Hypothalamus (tissue), 51 donors: ENCODE measurements around the gene CYB5R3.

Experiments
- DNase-seq, 51 donors: peaks; one replicate each; lab custom pipeline; 2025; lab: John Stamatoyannopoulos, UW

CYB5R3 gene

DNA sequence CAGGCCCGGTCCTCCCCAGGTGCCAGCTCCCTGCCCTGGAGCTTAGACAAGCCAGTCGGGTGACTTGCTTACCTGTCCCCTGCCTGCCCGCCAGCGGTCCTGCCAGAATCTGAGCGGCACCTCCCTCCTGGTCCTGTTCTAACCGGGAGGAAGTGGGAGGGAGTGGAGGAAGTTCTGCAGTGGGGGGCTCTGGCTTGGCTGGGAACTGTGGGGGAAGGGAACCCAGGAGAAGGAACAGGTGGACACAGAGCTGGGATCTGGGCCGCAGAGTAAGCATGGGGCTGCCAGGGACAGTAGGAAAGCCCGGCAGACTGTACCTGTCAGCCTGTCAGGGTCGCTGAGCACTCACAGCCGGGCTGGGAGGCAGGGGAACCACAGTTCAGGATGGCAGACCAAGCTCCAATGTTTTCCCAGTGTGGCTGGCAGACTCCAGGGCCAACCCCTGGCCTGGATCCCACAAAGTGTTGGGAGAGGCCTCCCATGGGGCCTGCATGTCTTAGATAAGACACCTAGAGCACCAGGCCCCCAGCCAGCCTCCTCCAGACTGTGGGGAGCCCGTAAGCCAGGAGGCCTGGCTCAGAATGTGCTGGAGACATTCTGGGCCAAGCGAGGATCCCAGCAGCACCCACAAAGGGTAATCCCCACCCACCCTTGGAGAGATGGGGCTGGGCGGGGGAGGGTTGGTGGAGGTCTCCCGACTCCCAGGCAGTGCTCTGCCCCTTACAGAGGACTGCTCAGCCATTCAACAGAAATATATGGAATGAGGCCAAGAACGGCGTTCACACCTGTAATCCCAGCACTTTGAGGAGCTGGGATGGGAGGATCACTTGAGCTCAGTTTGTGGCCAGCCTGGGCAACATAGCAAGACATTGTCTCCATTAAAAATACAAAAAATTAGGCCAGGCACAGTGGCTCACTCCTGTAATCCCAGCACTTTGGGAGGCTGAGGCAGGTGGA, 2.3 kb downstream of the CYB5R3 start:
- no peak for DNase-seq

DNA sequence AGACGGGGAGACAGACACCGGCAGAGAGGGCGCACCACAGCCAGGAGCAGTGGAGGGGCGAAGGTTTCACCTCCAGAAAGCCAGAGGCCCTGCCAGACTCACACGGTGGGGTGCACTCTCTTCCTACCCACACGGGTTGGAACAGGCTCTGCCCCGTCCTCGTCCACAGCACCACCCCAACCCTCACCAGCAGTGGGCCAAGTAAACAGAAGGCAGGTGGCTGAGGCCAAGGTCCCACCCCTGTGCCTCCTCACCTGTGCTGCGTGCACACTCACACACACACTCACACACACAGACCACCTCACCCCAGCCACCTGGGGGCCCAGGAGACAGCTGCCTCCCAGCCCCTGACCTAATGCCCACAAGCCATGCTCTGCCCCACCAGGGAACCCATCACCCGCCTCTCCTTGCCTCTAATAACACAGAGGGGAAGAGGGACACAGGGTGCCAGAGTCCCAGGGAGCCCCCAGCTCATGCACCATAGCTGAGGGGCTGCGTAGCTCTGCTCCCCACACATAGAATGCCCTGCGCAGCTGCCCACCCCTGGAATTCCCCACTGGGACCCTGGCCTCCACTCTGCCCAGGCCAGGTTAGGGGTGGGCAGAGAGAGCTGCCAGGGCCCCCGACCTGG, 3.1 kb downstream of the CYB5R3 start:
- DNase-seq = no peak

DNA sequence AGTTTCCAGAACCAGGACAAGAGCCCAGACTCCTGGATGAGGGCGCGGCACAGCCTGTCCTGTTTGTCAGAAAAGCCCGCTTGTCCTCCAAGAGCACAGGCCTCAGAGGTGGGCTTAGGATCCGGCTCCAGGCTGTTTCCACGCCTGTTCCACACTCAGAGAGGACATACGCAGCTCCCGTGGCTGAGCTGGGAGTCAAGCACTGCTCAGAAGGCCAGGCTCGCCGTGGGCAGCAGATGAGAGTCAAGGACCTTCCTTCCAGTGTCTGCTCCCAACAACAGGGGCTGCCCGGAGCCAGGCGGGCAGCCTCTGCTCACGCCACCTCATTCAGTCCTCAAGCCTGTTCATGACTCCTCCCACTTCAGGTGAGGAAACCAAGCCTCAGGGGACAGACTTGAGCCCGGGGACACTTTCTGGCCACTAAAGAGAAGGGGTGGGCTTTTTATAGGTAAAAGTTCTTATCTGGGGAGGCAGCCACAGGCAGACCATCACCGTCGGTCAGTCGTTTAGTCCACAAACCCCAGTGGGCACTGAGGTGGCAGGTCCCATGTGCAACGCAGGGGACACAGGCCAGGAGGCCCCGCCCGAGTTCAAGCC, 3.8 kb downstream of the CYB5R3 start:
- peak in 6 of 51 donors; percentile 6 to 42 (median 16) for DNase-seq

DNA sequence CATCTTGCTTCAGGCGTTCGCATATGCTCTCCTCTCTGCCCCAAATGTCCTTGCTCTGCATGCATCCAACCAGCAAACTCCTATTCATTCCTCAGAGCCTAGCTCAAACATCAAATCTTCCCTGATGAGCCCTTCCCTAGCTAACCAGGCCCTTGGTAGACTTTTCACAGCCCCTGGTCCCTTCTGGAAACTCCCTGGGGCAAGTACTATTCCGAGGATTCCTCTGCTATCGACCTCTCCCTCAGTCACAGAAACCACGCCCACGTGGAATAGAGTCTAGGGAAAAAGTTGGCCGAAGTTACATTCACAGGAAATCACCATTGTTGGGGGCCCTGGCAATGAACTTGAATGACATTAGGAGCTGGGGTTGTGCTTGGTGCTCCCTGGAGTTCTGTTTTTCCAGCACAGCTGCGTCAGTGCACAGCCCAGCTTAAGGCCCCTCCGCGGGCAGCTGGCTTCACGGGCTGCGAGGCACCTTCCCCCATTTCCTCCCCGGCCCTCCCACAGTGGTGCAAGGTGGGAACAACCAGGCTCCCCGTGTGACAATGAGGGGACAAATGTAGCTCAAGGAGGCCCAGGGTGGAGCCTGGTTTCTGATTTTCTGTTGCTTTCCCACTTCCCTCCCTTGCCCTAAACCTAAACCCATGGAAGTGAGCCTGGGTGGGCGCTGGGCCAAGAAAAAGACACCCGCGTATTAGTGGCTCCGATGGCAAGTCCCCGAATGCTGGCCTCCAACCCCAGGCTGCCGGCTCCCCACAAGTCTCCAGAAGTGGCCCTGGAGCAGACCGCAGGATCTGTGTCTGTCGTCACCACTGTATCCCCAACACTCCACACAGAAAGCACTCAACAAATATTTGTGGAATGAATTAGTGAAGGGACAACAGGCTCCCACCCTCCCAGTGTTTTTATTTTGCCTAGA, 4.5 kb downstream of the CYB5R3 start:
- peak in 9 of 51 donors; percentile 14 to 52 (median 29) for DNase-seq

DNA sequence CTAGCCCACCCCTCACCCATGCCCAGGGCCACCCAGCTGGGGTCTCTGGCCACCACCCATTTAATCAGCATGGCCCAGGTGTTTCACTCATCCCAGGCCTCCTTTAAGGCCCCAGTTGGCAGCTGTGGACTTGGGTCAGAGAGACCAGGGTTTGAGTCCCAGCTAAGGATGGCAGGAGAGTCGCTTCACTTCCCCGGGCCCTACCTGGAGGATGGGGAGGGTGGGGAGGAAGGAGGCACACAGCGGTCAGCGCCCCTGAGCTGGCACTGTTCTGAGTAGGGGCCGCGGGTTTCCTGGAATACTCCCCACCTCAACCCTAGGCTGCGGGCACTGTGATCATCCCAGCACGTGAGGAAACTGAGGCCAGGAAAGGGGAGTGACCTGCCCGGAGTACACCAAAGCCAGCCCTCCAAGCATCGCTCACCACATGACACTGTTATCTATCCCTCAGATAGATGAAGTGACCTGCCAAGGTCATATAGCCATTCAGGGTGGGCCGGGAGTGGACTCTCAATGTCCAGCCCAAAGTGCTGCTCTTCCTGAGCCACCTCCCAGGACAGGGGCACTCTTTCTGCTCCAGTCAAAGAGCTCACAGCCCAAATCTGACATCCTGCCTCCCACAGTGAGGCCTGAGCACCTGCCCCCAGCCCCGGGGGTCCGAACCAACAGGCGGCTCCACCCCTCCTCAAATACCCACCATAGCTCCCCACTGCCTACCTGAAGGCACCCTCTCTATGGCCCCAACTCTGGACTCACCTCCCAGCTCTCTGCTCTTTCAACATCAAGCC, 5.4 kb downstream of the CYB5R3 start:
- no peak for DNase-seq

DNA sequence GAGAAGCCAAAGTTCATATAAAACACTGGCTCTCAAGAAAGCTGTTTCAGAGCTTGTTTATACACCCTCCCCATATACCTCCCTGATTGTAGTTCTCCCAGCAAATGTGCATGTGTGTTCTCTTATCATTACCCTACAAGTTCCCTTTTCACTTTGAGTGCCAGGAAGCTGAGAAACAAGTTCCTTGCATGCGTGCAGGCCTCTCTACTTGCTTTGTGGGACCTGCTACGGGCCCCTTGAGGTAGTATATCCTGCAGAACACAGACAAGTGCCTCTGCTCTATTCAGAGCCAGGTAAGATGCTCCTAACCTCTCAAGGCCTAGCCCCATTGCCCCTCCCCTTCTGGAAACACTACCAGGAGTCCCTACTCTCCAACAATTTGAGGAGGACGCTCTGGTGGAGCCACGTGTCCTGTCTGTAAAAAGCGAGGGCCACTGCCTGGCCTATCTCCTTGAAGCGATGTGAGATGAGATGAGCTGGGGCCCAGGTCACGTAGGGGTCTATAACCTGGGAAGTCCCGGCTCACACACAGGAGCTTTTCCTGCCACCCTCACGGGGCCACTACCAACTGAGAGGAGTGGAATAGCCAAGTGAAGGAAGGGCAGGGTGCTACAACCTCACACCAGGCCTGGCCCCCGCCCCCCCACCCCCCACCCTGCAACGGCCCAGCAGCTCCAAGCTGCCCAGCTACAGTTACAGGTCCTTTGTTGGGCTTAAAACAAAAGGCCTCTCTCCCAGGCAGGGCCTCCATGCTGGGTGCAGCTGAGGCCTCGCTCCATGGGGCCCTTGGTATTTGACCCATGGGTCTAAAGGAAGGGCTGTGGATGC, 6.2 kb downstream of the CYB5R3 start:
- peak in 1 of 51 donors; percentile 19 for DNase-seq

DNA sequence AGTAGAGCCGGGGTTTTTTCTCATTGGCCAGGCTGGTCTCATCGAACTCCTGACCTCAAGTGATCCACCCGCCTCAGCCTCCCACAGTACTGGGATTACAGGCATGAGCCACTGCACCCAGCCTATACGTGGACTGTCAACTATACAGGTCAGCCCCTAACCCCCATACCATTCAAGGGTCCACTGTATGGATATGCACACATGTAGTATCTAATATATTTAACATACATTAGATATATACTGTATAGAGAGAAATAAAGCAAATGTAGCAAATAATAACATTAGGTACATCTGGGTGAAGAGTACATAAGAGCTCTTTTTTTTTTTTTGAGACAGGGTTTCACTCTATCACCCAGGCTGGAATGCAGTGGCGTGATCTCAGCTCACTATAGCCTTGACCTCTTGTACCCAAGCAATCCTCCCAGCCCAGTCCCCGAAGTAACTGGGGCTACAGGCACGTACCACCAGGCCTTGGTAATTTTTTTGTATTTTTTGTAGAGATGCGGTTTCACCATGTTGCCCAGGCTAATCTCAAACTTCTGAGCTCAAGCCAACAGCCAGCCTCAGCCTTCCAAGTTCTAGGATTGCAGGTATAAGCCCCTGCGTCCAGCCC, 7.3 kb downstream of the CYB5R3 start:
- DNase-seq = no peak

DNA sequence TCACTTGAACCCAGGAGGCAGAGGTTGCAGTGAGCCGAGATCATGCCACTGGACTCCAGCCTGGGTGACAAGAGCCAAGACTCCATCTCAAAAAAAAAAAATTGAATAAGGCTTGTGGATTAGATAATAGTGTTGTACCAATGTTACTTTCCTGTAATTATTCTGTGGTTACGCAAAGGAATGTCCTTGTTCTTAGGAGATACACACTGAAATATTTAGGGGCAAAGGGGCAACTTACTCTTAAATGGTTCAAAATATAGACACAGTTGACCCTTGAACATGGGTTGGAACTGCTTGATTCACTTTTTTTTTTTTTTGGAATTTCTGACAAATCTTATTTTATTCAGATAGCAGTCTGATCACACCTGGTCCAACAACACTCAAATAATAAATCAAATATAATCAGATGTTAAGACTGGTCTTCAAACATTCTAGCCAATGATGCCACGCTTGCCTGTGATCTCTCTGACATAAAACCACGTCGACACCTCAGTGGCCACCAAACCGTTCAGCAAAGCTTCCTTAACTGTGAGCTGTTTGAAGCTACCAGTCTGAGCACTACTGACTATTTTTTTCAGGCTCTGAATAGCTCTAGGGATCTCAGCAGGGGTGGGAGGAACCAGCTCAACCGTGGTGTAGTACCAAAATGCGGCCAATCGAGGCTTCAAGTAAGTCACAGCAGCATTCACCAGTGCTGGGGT, 9.5 kb downstream of the CYB5R3 start:
- no peak for DNase-seq

DNA sequence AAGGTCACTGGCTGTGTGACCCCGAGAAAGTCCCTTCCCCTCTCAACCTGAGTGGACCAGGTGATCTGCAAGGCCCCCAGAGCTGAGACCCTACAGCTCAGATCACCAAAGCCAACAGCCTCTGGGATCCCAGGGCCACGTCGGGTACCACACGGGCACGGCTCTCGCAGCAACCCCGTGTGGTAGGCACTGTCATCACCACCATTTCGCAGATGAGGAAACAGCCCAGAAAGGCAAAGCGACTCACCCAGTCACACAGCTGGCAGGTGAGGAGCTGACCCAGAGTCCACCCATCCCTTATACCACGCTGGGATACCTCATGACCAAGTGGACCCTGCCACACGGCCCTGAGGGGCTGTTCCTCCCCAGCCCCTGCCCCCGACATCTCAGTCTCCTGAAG, 11.6 kb downstream of the CYB5R3 start:
- no peak for DNase-seq

DNA sequence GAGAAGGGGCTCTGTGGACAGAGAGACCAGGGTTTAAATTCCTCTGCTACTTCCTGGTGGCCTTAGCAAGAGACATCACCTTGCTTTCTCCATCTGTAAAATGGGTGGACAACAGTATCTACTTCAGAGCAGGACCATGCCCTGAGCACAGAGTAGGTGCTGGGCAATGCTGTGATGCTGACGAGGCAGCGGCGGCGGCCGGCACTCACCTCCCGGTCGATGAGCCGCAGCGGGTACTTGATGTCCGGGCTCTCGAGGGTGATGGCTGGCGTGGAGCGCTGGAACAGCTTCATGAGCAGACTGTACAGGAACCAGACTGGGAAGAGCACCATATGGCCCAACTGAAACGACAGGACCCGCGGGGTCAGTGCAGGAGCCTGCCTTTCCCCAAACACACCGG, 12.7 kb downstream of the CYB5R3 start:
- DNase-seq = no peak

DNA sequence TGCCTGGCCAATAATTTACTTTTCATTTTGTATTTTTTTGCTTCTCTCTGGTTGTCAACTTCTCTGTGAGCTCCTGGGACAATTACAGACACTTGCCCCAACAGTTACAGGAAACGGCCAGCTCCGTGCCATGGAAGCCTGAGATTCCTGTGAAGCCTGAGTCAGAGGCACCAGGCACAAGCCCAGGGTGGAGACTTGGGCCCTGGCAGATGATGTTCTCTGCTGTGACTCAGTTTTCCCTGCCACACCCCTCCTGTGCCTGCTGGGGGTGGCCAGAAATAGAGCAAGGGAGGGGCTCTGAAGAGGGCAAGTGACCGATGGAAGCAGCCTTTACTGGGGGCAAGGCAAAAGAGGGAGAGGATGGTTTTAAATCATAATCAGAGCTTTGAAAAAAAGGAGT, 13.7 kb downstream of the CYB5R3 start:
- peak in 2 of 51 donors; percentile 35 to 45 for DNase-seq

DNA sequence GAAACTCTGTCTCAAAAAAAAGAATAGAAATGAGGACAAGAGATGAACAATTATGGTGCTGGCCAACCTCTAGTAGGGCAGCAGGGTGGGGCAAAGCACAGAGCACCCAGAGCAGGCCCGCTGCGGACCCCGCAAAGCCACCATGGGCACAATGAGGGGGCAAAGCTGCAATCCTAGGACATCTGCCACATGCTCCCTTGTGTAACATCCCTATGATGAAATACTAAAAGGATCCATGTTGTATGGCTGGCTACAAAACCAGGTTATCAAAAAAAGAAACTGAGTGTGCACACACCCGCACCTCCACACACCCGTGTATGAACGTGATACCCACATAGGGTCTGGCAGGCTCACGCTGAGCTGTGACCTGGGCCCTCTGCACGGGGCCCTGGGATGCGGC, 16.2 kb downstream of the CYB5R3 start:
- DNase-seq = no peak

DNA sequence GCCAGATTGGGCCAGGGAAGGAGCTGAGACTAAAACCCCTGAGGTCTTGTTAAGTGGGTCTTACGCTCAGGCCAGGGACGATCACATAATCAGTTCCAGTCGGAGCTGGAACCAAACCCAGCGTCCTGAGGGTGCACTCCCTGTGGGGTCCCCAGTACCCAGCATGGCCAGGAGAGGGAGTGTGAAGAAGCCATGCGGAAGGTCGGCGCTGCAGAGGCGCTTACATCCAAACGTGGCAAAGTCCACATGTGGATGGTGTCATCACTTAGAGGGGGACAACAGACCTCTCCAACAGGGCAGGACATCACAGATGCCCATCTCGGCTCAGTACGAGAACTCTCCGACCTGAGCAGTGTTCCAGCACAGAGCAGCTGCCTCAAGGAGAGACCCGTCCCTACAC, 17.1 kb downstream of the CYB5R3 start:
- DNase-seq = no peak

DNA sequence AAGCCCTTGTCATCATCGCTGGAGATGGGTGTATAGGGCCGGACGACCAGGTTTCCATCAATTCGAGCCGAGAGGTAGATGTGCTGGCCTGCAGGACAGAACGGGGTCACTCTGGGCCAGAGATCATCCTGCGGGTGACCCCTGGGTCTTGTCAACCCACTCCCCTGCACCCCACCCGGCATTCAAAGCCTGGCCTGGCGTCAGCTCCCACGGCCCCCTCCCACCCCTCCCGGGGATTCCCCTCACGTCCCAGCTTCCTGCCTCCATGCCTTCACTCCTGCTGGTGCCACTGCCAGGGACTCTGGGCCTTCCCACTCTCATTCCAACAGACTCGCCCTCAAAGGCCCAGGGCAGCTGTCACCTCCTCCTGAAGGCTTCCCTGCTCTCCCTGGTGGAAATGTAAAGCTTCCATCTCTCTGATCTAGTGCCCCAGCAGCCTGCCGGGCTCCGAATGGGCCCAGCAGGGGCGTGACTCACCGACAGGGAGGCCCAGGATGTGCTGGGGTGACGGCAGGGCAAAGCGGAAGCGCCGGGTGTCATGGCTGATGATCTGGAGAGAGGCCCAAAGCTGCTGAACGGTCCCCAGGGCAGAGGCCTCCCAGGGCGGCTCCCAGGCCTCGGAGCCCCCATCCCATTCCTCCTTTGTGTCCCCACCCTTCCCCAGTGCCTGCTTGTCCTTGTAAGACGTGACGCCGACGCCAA, 18.1 kb downstream of the CYB5R3 start:
- DNase-seq = no peak

DNA sequence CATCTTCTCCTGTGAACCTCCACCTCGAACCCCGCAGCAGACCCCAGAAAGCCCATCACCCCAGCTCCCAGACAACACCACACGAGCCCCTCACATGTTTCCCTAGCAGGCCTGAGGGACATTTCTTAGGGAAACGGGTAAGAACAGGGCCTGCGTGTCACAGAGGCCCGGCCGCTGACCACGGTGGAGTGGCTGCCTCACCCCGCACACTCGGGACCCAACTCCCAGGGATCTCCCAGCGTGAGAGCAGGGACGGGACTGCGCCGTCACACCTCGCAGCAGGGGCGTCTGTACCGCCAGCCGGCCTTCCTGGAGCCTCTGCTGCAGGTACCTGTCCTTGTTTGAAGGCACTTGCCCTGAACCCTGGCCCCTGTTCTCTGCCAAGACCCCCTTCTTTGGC, 19.0 kb downstream of the CYB5R3 start:
- no peak for DNase-seq

DNA sequence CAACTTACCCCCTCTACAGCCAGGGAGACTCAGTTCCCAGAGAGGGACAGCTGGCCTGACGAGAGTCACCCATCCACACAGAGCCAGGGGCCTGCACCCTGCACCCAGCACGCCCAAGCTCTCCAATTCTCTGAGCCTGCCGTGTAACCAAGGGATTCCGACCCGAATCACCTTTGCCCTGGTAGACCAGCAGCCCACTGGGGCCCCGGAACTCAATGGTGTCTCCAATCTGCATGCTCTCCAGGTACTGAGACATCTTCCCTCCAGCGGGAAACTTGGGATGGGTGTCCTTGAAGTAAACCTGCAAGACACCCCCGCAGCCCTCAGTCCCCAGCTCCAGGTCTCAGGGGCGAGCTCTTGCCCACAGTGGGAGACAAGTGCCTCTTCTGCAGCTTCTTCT, 21.2 kb downstream of the CYB5R3 start:
- DNase-seq = no peak

DNA sequence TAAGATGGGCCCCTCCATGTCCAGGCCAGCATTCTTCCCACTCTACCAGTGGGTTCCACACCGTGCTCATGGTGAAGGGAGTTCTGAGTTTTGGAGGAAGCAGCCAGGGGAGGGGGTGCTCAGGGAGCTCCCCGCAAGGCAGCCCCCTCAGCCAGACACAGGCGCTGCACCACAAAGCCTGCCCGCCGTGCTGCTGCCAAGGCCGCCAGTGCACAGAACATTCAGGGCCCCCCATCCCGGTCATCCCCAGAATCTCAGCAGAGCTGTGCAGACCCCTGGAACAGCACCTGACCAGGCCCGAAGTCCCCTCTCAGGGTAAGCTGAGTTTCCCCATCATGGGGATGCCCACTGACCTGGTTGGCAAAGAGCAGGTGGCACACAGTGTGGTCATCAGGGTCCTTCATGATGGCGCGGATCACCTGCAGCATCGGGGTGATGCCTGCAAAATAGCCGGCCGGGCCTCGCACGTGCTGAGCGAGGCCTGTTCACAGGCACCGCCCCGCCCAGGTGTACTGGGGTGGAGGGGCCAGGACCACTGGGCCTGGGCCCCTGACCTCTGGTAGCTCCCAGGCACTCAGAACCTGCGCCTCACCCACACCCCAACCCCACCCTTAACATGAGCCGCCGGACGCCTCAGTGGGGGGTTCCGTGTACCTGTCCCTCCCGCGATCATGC, 22.1 kb downstream of the CYB5R3 start:
- DNase-seq = no peak
